NK-92 (cell line): ENCODE data around the gene CWH43.
"Not testable (repeated sequence)": the region's sequence is repeated elsewhere in the genome, so short reads cannot be mapped to it uniquely, and the experiment has no call there.

ENCODE experiments used
- DNase-seq: peaks from one replicate; lab custom pipeline; 2025; ENCODE audit not compliant: unreplicated experiment; lab: John Stamatoyannopoulos, UW

Gene CWH43

GRCh38 chr4:48985976-48986653 is at the start of gene CWH43:
CWH43 (plus strand) TSS chr4:48986275; CDS start chr4:48986430, 155 bp downstream.
- DNase-seq: no peak

- no peak for DNase-seq
Measured at GRCh38 chr4:48937033-48937432, 49.0 kb upstream of the CWH43 start.

- DNase-seq: no peak
Measured at GRCh38 chr4:48938831-48939230, 47.2 kb upstream of the CWH43 start.

GRCh38 chr4:48939785-48940184 is 46.3 kb upstream of the CWH43 start:
- no peak for DNase-seq

GRCh38 chr4:48943387-48943786 is 42.7 kb upstream of the CWH43 start:
- DNase-seq: no peak

- no peak for DNase-seq
Measured at GRCh38 chr4:48944252-48944651, 41.8 kb upstream of the CWH43 start.

GRCh38 chr4:48944756-48945241 is 41.3 kb upstream of the CWH43 start:
- DNase-seq: no peak

GRCh38 chr4:48945981-48946380 is 40.1 kb upstream of the CWH43 start:
- no peak for DNase-seq

GRCh38 chr4:48947731-48948130 is 38.3 kb upstream of the CWH43 start:
- no peak for DNase-seq

GRCh38 chr4:48949086-48949485 is 37.0 kb upstream of the CWH43 start:
- DNase-seq: no peak

- no peak for DNase-seq
Measured at GRCh38 chr4:48949518-48950219, 36.4 kb upstream of the CWH43 start.

GRCh38 chr4:48954314-48954713 is 31.8 kb upstream of the CWH43 start:
- no peak for DNase-seq

GRCh38 chr4:48957366-48957765 is 28.7 kb upstream of the CWH43 start:
- not testable (repeated sequence) for DNase-seq

GRCh38 chr4:48958582-48958981 is 27.5 kb upstream of the CWH43 start:
- DNase-seq: no peak

- no peak for DNase-seq
Measured at GRCh38 chr4:48960988-48961635, 25.0 kb upstream of the CWH43 start.

- DNase-seq: no peak
Measured at GRCh38 chr4:48962636-48963035, 23.4 kb upstream of the CWH43 start.

- DNase-seq: no peak
Measured at GRCh38 chr4:48963042-48963679, 22.9 kb upstream of the CWH43 start.

GRCh38 chr4:48967101-48967500 is 19.0 kb upstream of the CWH43 start:
- no peak for DNase-seq

- DNase-seq: no peak
Measured at GRCh38 chr4:48967631-48968030, 18.4 kb upstream of the CWH43 start.

GRCh38 chr4:48968814-48969213 is 17.3 kb upstream of the CWH43 start:
- DNase-seq: no peak

GRCh38 chr4:48970471-48970921 is 15.6 kb upstream of the CWH43 start:
- no peak for DNase-seq
